IMR-90 (cell line): ENCODE results near the gene MDH1. TPM values are rescaled to one million over a fixed set of nuclear protein-coding genes. Genes with fewer than 3 reads are reported as not detected.

Experiments
- ATAC-seq: fragments of 200-7000 bp; cut with Tn5 transposase; 2 replicates; pipeline ENCODE4 v1.9.1; 2020; ENCODE audit warnings: low read depth, mild to moderate bottlenecking, moderate library complexity
- BruUV-seq: library from RNA; stranded (reverse); fragments of 400-500 nt; replicated peaks from 2 replicates; lab custom pipeline; 2021; lab: Mats Ljungman, UMichigan
- CTCF ChIA-PET: fragments of 300-600 bp; formaldehyde crosslinking; extraction: SDS; loops from one replicate; lab custom pipeline; 2021; ENCODE audit warnings: antibody characterized with exemption; lab: Yijun Ruan, JAX
- POLR2A ChIA-PET: fragments of 300-600 bp; sonication (Branson Sonifier 250); formaldehyde crosslinking; loops from one replicate; lab custom pipeline; 2022; ENCODE audit warnings: antibody characterized with exemption; ENCODE audit not compliant: unreplicated experiment; lab: Charles Lee
- DNase-seq: peaks from one replicate; pipeline ENCODE4 v3.0.0; 2013
- H2AFZ ChIP-seq: replicated peaks from 2 replicates; pipeline ENCODE3; 2013; ENCODE audit warnings: low read length, mild to moderate bottlenecking; ENCODE audit not compliant: poor library complexity
- H2AK5ac ChIP-seq: 2 replicates; pipeline ENCODE4 v1.6.1; 2013; ENCODE audit warnings: low read depth, low read length, inconsistent platforms
- H2AK9ac ChIP-seq: replicated peaks from 2 replicates; pipeline ENCODE3; 2013; ENCODE audit warnings: mild to moderate bottlenecking, low read depth, low read length, moderate library complexity; ENCODE audit not compliant: poor library complexity
- H2BK120ac ChIP-seq: 2 replicates; pipeline ENCODE4 v1.6.1; 2013; ENCODE audit warnings: low read depth, low read length, inconsistent platforms
- H2BK15ac ChIP-seq: 3 replicates; pipeline ENCODE4 v1.6.1; 2013; ENCODE audit warnings: low read depth, low read length, inconsistent platforms
- H2BK20ac ChIP-seq: 2 replicates; pipeline ENCODE4 v1.6.1; 2013; ENCODE audit warnings: low read depth, mild to moderate bottlenecking, inconsistent platforms, low read length, moderate library complexity
- H2BK5ac ChIP-seq: 2 replicates; pipeline ENCODE4 v1.6.1; 2013; ENCODE audit warnings: mild to moderate bottlenecking, low read depth, low read length, inconsistent platforms; ENCODE audit not compliant: poor library complexity, severe bottlenecking
- H3K14ac ChIP-seq: replicated peaks from 2 replicates; pipeline ENCODE4 v1.6.1; 2013; ENCODE audit warnings: low read depth, low read length, inconsistent platforms
- H3K18ac ChIP-seq: 2 replicates; pipeline ENCODE4 v1.6.1; 2013; ENCODE audit warnings: low read depth, low read length, control low read depth
- H3K23ac ChIP-seq: 2 replicates; pipeline ENCODE4 v1.6.1; 2013; ENCODE audit warnings: low read depth, low read length, inconsistent platforms
- H3K27ac ChIP-seq: 2 replicates; pipeline ENCODE4 v1.5.1; 2013; ENCODE audit warnings: mild to moderate bottlenecking, control low read depth, low read length; ENCODE audit not compliant: insufficient read depth
- H3K27me3 ChIP-seq: 2 replicates; pipeline ENCODE4 v1.6.1; 2013; ENCODE audit warnings: low read length; ENCODE audit not compliant: control insufficient read depth, insufficient read depth
- H3K36me3 ChIP-seq: 2 replicates; pipeline ENCODE4 v1.6.1; 2013; ENCODE audit warnings: low read length, mixed read lengths; ENCODE audit not compliant: control insufficient read depth, insufficient read depth
- H3K4ac ChIP-seq: 2 replicates; pipeline ENCODE4 v1.6.1; 2013; ENCODE audit warnings: low read depth, low read length, inconsistent platforms
- H3K4me1 ChIP-seq: 2 replicates; pipeline ENCODE4 v1.6.1; 2013; ENCODE audit warnings: low read length, mixed read lengths; ENCODE audit not compliant: control insufficient read depth, insufficient read depth
- H3K4me2 ChIP-seq: 2 replicates; pipeline ENCODE4 v1.6.1; 2013; ENCODE audit warnings: low read depth, mild to moderate bottlenecking, control low read depth, low read length, moderate library complexity
- H3K4me3 ChIP-seq: 2 replicates; pipeline ENCODE4 v1.5.1; 2013; ENCODE audit warnings: low read depth, mild to moderate bottlenecking, control low read depth, low read length, moderate library complexity; ENCODE audit not compliant: insufficient read depth
- H3K56ac ChIP-seq: 2 replicates; pipeline ENCODE4 v1.6.1; 2013; ENCODE audit warnings: low read length, inconsistent platforms; ENCODE audit not compliant: insufficient read depth; ENCODE audit errors: extremely low read depth
- H3K79me1 ChIP-seq, 2 experiments: 2 replicates each; pipeline ENCODE4 v1.6.1; 2013; ENCODE audit warnings: low read length in 2 of 2, inconsistent platforms in 1 of 2, low read depth in 1 of 2
- H3K9ac ChIP-seq: 2 replicates; pipeline ENCODE4 v1.6.1; 2013; ENCODE audit warnings: low read depth, low read length, control low read depth
- H3K9me1 ChIP-seq: 2 replicates; pipeline ENCODE4 v1.6.1; 2013; ENCODE audit warnings: low read length, inconsistent platforms; ENCODE audit not compliant: insufficient read depth
- H3K9me3 ChIP-seq: 2 replicates; pipeline ENCODE4 v1.6.1; 2013; ENCODE audit warnings: low read length; ENCODE audit not compliant: control insufficient read depth, insufficient read depth
- H4K20me1 ChIP-seq: 2 replicates; pipeline ENCODE4 v1.6.1; 2013; ENCODE audit warnings: low read length, inconsistent platforms; ENCODE audit not compliant: insufficient read depth
- H4K5ac ChIP-seq: 2 replicates; pipeline ENCODE4 v1.6.1; 2013; ENCODE audit warnings: mild to moderate bottlenecking, low read depth, low read length, control low read depth
- H4K8ac ChIP-seq, 2 experiments: 2 replicates each; pipeline ENCODE4 v1.6.1; 2013; ENCODE audit warnings: low read depth in 2 of 2, low read length in 2 of 2, control low read depth in 1 of 2, inconsistent platforms in 1 of 2
- H4K91ac ChIP-seq: 2 replicates; pipeline ENCODE4 v1.6.1; 2013; ENCODE audit warnings: low read depth, low read length, inconsistent platforms; ENCODE audit not compliant: insufficient read depth
- BHLHE40 ChIP-seq: fragments of 150-350 bp; IDR thresholded peaks from 2 replicates; pipeline ENCODE4 v1.6.1; 2016; ENCODE audit warnings: mild to moderate bottlenecking, low read depth, low read length
- CEBPB ChIP-seq: IDR thresholded peaks from 2 replicates; pipeline ENCODE4 v1.6.1; 2012; ENCODE audit warnings: low read depth, low read length, improper control_type of control experiment
- CHD1 ChIP-seq: IDR thresholded peaks from 2 replicates; pipeline ENCODE4 v1.6.1; 2012; ENCODE audit warnings: low read depth, low read length, improper control_type of control experiment
- CTCF ChIP-seq: conservative IDR thresholded peaks from 2 replicates; pipeline ENCODE4 v1.5.1; 2012; ENCODE audit warnings: mild to moderate bottlenecking, low read depth, low read length, improper control_type of control experiment
- FOS ChIP-seq: fragments of 150-350 bp; IDR thresholded peaks from 2 replicates; pipeline ENCODE4 v1.6.1; 2016; ENCODE audit warnings: low read depth, low read length
- MAFK ChIP-seq: IDR thresholded peaks from 2 replicates; pipeline ENCODE4 v1.6.1; 2012; ENCODE audit warnings: low read depth, low read length, improper control_type of control experiment
- NFE2L2 ChIP-seq: fragments of 150-350 bp; IDR thresholded peaks from 2 replicates; pipeline ENCODE4 v1.6.1; 2016; ENCODE audit warnings: low read depth, mild to moderate bottlenecking, low read length
- POLR2A ChIP-seq: IDR thresholded peaks from 2 replicates; pipeline ENCODE4 v1.6.1; 2012; ENCODE audit warnings: mild to moderate bottlenecking, low read depth, low read length
- RAD21 ChIP-seq: IDR thresholded peaks from 2 replicates; pipeline ENCODE4 v1.6.1; 2012; ENCODE audit warnings: low read length, improper control_type of control experiment
- RCOR1 ChIP-seq: IDR thresholded peaks from 2 replicates; pipeline ENCODE4 v1.6.1; 2012; ENCODE audit warnings: mild to moderate bottlenecking, low read length, improper control_type of control experiment; ENCODE audit not compliant: insufficient replicate concordance
- RFX5 ChIP-seq: IDR thresholded peaks from 2 replicates; pipeline ENCODE4 v1.8.0; 2012; ENCODE audit warnings: low read depth, mild to moderate bottlenecking, low read length, moderate library complexity
- SMC3 ChIP-seq: fragments of 150-350 bp; IDR thresholded peaks from 2 replicates; pipeline ENCODE4 v1.6.1; 2016; ENCODE audit warnings: low read depth, mild to moderate bottlenecking, antibody characterized with exemption, low read length, moderate library complexity
- WGBS, 2 experiments: methylation state at CpG; one replicate each; pipeline versions ENCODE4 v1.1.5 to v1.1.7; 2013; ENCODE audit warnings: missing lambda C conversion rate in 2 of 2; ENCODE audit not compliant: insufficient read length in 1 of 2; ENCODE audit errors: extremely low coverage in 2 of 2; 5-methylcytosine and 5-hydroxymethylcytosine counted together
- dilution Hi-C: fragments of 300-500 bp; cut with HindIII; formaldehyde crosslinking; loops from one replicate; pipeline ENCODE4 v1.14.3; 2018; ENCODE audit warnings: low sequenced_read_pairs; ENCODE audit not compliant: unreplicated experiment
- in situ Hi-C: fragments of 300-500 bp; cut with MboI; formaldehyde crosslinking; loops from 3 replicates; pipeline ENCODE4 v1.14.3; 2019; ENCODE audit warnings: low sequenced_read_pairs, inconsistent platforms, mixed read lengths
- intact Hi-C: fragments of 100-400 bp; cut with micrococcal nuclease; formaldehyde crosslinking; loops from 2 replicates; pipeline ENCODE4 v1.10.0; 2022
- polyA plus RNA-seq, 3 experiments: library from polyadenylated mRNA; depleted of rRNA; stranded (reverse); fragments of >200 nt; gene quantifications; 2 replicates each; pipeline ENCODE4 v1.2.3, GENCODE V29; 2012; ENCODE audit warnings: low replicate concordance in 1 of 3
- total RNA-seq: library from RNA; depleted of rRNA; stranded (reverse); fragments of >200 nt; gene quantifications from 2 replicates; pipeline ENCODE4 v1.2.3, GENCODE V29; 2012

MDH1 gene
- total and polyA plus RNA-seq, 2 of the 4 experiments (the other 2 are of a cell fraction), result 195 to 248 TPM

DNA sequence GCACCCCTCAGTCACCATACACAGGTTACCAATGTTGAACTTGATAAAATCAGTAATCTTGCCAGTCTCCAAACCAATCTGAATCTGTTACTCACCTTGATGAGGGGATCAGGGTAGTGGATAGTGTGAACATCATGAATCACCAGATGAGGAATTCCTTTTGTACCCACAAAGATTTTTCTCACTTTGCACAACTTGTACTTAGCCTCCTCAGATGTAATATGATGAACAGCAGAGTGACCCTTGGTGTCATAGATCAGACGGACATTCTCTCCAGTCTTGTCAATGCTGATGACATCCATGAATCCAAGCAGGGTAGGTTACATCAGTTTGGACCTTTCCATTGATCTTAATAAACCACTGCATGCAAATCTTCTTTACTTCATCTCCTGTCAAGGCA, 54.7 kb downstream of the MDH1 start:
- H3K36me3 ChIP-seq, result no peaks in the 10 kb centered on the region
- no peak overlapping the region for H4K5ac ChIP-seq
- H3K14ac ChIP-seq, result no peak overlapping the region
- no peaks in the 10 kb centered on the region for H4K20me1 ChIP-seq
- dilution Hi-C loops (no loop called here), intact Hi-C loops (no loop called here), in situ Hi-C loops (no loop called here)
- H3K18ac ChIP-seq, result no peak overlapping the region
- H3K23ac ChIP-seq, result no peak overlapping the region
- no peak overlapping the region for H4K91ac ChIP-seq
- H3K9me3 ChIP-seq, result no peaks in the 10 kb centered on the region
- no peak overlapping the region for H2BK5ac ChIP-seq
- no peaks in the 10 kb centered on the region for H3K4me1 ChIP-seq
- no peak overlapping the region for H2BK15ac ChIP-seq
- no peak overlapping the region for H2AK5ac ChIP-seq
- DNase-seq (no peak), ATAC-seq (no peak)
- H3K4me2 ChIP-seq, result no peak overlapping the region
- H3K56ac ChIP-seq, result no peak overlapping the region
- no peak overlapping the region for H3K4ac ChIP-seq
- BruUV-seq, result no TSS peak
- no peaks in the 10 kb centered on the region for H3K27me3 ChIP-seq
- no peak overlapping the region for H2AK9ac ChIP-seq
- POLR2A ChIA-PET, result no interaction called here
- no peak overlapping the region for H2BK20ac ChIP-seq
- no CpG with 5 or more reads among the region's 1 CpG for WGBS, 2 experiments
- H3K4me3 ChIP-seq, result no peak overlapping the region
- no peaks in the 10 kb centered on the region for H3K9me1 ChIP-seq
- H3K9ac ChIP-seq, result no peak overlapping the region
- no peak overlapping the region for H2AFZ ChIP-seq
- no peak overlapping the region for H3K27ac ChIP-seq
- H3K79me1 ChIP-seq, result no peaks in the 10 kb centered on the region
- H2BK120ac ChIP-seq, result no peak overlapping the region
- CTCF ChIA-PET, result no interaction called here
- H4K8ac ChIP-seq, result no peak overlapping the region
- TF ChIP-seq SMC3 (no peak), CEBPB (no peak), RCOR1 (no peak), NFE2L2 (no peak), MAFK (no peak), BHLHE40 (no peak), POLR2A (no peak), RFX5 (no peak), CTCF (no peak), CHD1 (no peak), RAD21 (no peak), FOS (no peak)
